Coronary artery (tissue), 2 donors: ENCODE results near the gene GATD1.

ENCODE experiments used
- DNase-seq: peaks from one replicate; pipeline ENCODE4 v3.0.0-alpha.2; 2017; ENCODE audit warnings: low spot score
- H3K27ac ChIP-seq, 2 donors: fragments of 200-600 bp; sonication (generic); one replicate each; pipeline ENCODE4 v1.5.1; 2016 to 2019
- H3K4me3 ChIP-seq: fragments of 200-600 bp; sonication (generic); 2 replicates; pipeline ENCODE4 v1.5.1; 2016; ENCODE audit warnings: mild to moderate bottlenecking, moderate library complexity
- CTCF ChIP-seq: fragments of 200-600 bp; sonication (generic); IDR thresholded peaks from one replicate; pipeline ENCODE4 v1.5.1; 2019; ENCODE audit warnings: antibody characterized with exemption

The GATD1 gene

GRCh38 chr11:803467-803742 is 26.1 kb upstream of the GATD1 start:
- H3K27ac ChIP-seq, result no peak overlapping the region
- no peak for TF ChIP-seq CTCF
- H3K4me3 ChIP-seq, result no peak overlapping the region
- no peak for DNase-seq

- DNase-seq, result no peak
- TF ChIP-seq CTCF, result no peak
- no peak overlapping the region for H3K27ac ChIP-seq
- no peak overlapping the region for H3K4me3 ChIP-seq
These were observed 25.6 kb upstream of the GATD1 start for GRCh38 chr11:802693-803466.

GRCh38 chr11:802018-802617 is 24.8 kb upstream of the GATD1 start:
- TF ChIP-seq CTCF, result no peak
- Histone ChIP-seq H3K4me3 (no peak overlapping the region), H3K27ac (no peak overlapping the region)
- DNase-seq, result no peak

GRCh38 chr11:801097-801780 is 24.0 kb upstream of the GATD1 start:
- DNase-seq, result no peak
- H3K27ac ChIP-seq, result no peak overlapping the region
- no peak overlapping the region for H3K4me3 ChIP-seq
- TF ChIP-seq CTCF, result no peak

GRCh38 chr11:800473-800872 is 23.2 kb upstream of the GATD1 start:
- H3K27ac ChIP-seq, result no peak overlapping the region
- no peak for TF ChIP-seq CTCF
- H3K4me3 ChIP-seq, result no peak overlapping the region
- DNase-seq, result no peak

GRCh38 chr11:799641-800316 is 22.5 kb upstream of the GATD1 start:
- Histone ChIP-seq H3K4me3 (no peak overlapping the region), H3K27ac (no peak overlapping the region)
- TF ChIP-seq CTCF, result no peak
- no peak for DNase-seq
